Mammary epithelial cell (primary cell): Measurements from ENCODE around the gene COL24A1.

Experiments
- CTCF ChIP-seq, 2 donors: IDR thresholded peaks in 1 of 2; conservative IDR thresholded peaks in 1 of 2; 2 replicates each; pipeline ENCODE4 v1.5.1; 2011 to 2012; ENCODE audit warnings: inconsistent platforms in 2 of 2, low read length in 2 of 2, mild to moderate bottlenecking in 2 of 2, control low read depth in 1 of 2, low read depth in 1 of 2; ENCODE audit not compliant: insufficient read depth in 1 of 2; ENCODE audit errors: extremely low read depth in 1 of 2
- EZH2 ChIP-seq: IDR thresholded peaks from 2 replicates; pipeline ENCODE4 v1.6.1; 2012; ENCODE audit warnings: low read length, inconsistent platforms, borderline replicate concordance

GRCh38 chr1:85799737-85800136 is 356.8 kb downstream of the COL24A1 start:
- TF ChIP-seq CTCF (conservative IDR thresholded peaks at IDR 0.05 in 1 of 2, IDR thresholded peaks at IDR 0.05 in 1 of 2; ENCODE audit: extremely low read depth in 1 of 2, insufficient read depth in 1 of 2, low read depth in 1 of 2, low read length in 2 of 2) = no peak
- TF ChIP-seq EZH2 = no peak
